Peyer's patch (tissue), 4 donors: ENCODE results near the gene RXRB. TPM values are rescaled to one million over a fixed set of nuclear protein-coding genes. Genes with fewer than 3 reads are reported as not detected.

Source experiments
- DNase-seq, 3 donors: peaks; one replicate each; pipeline ENCODE4 v3.0.0-alpha.2; 2017 to 2019
- H3K27ac ChIP-seq, 4 donors: fragments of 200-600 bp; sonication (generic); one replicate each; pipeline ENCODE4 v1.5.1; 2016 to 2019
- H3K27me3 ChIP-seq, 2 donors: fragments of 200-600 bp; sonication (generic); one replicate each; pipeline ENCODE4 v1.5.1; 2019
- H3K36me3 ChIP-seq, 3 donors: fragments of 200-600 bp; sonication (generic); one replicate each; pipeline ENCODE4 v1.5.1; 2016 to 2019
- H3K4me1 ChIP-seq, 4 donors: fragments of 200-600 bp; sonication (generic); one replicate each; pipeline ENCODE4 v1.5.1; 2016 to 2019
- H3K4me3 ChIP-seq, 4 donors: fragments of 200-600 bp; sonication (generic); 1 replicate in 3 of 4; 2 replicates in 1 of 4; pipeline ENCODE4 v1.5.1; 2016 to 2019; ENCODE audit warnings: mild to moderate bottlenecking in 1 of 4
- H3K9me3 ChIP-seq, 4 donors: fragments of 200-600 bp; sonication (generic); one replicate each; pipeline ENCODE4 v1.5.1; 2016 to 2019; ENCODE audit warnings: mild to moderate bottlenecking in 1 of 4
- CTCF ChIP-seq, 6 experiments: fragments of 450-650 bp in 4 of 6; fragments of 200-600 bp in 2 of 6; sonication (generic) in 1 of 6; IDR thresholded peaks; one replicate each; pipeline ENCODE4 v1.5.1; 2017 to 2019; ENCODE audit warnings: antibody characterized with exemption in 6 of 6, mild to moderate bottlenecking in 3 of 6, moderate library complexity in 1 of 6
- POLR2A ChIP-seq, 2 donors: fragments of 450-650 bp; IDR thresholded peaks; one replicate each; pipeline ENCODE4 v1.5.1; 2017; ENCODE audit warnings: antibody characterized with exemption in 2 of 2, mild to moderate bottlenecking in 2 of 2, moderate library complexity in 2 of 2
- total RNA-seq, 4 donors: library from RNA; depleted of rRNA; stranded (reverse); fragments of >200 nt; gene quantifications; one replicate each; pipeline ENCODE4 v1.1.0, GENCODE V29; 2016

The RXRB gene
- total RNA-seq, 4 donors from 2014 or later = 23.1 to 56.7 (median 36.6) TPM

DNA sequence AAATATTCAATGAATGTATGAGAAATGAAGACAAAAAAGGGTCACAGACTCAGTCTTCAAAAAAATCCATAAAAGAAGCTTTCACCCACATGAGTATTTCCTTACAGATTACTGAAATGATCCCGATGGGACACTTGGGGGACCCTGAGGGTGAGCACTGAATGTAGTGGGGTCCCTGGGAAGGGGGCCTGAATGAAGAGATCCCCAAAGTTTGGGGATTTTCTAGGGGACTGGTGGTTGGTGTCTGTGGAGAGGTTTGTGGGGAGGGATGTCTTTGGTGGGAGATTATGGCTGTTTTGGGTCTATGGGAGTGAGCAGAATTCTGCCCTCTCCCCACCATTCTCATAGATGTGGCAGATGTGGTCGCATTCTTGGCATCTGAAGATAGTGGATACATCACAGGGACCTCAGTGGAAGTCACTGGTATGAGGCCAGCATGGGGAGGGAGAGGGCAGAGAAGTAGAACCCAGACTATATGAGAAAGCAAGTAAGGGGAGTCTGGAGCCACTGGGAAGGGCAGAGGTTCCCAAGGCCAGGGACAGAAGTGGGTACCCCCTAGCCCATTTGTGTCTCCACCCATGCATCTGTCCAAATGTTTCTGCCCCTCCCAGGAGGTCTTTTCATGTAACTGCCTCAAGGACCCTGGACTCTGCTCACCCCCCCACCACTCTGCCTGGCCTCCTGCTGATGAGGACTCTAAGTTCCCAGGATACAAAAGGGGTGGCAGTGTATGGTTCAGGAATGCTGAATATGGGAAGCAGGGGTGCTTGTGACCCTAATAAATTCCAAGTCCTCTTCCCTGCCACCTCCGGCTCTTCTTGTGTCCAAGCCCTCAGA is 5.8 kb upstream of the RXRB start:
- Histone ChIP-seq H3K4me3 (no peak overlapping the region), H3K4me1 (peaks cover 0 to 46% (median 21%) of the 10 kb centered on the region in 4 donors), H3K27me3 (no peaks in the 10 kb centered on the region), H3K36me3 (peaks cover 0 to 31% (median 0%) of the 10 kb centered on the region in 3 donors), H3K27ac (no peak overlapping the region), H3K9me3 (no peaks in the 10 kb centered on the region)
- DNase-seq = no peak
- no peak for TF ChIP-seq POLR2A (IDR thresholded peaks at IDR 0.05)

GRCh38 chr6:33205191-33206026 is 4.9 kb upstream of the RXRB start:
- Histone ChIP-seq H3K27ac (peak overlapping the region; percentile 72 to 84 (median 77)), H3K27me3 (no peaks in the 10 kb centered on the region), H3K36me3 (peaks cover 0 to 27% (median 0%) of the 10 kb centered on the region in 3 donors), H3K9me3 (no peaks in the 10 kb centered on the region), H3K4me1 (peaks cover 0 to 46% (median 23%) of the 10 kb centered on the region in 4 donors), H3K4me3 (peak overlapping the region; percentile 74 to 84 (median 83))
- DNase-seq = no peak
- no peak for TF ChIP-seq POLR2A (IDR thresholded peaks at IDR 0.05)

GRCh38 chr6:33204415-33205190 is 4.1 kb upstream of the RXRB start, which contains the start of gene HSD17B8:
Gene HSD17B8, plus strand, starts transcription at chr6:33204655. Its CDS starts 14 bp downstream, at chr6:33204669.
- Histone ChIP-seq H3K27me3 (no peaks in the 10 kb centered on the region), H3K36me3 (peaks cover 0 to 19% (median 0%) of the 10 kb centered on the region in 3 donors), H3K27ac (peak within 1 kb of the TSS; percentile 72 to 84 (median 77)), H3K9me3 (no peaks in the 10 kb centered on the region), H3K4me3 (peak within 1 kb of the TSS; percentile 74 to 84 (median 83)), H3K4me1 (peaks cover 0 to 49% (median 24%) of the 10 kb centered on the region in 4 donors)
- TF ChIP-seq CTCF (IDR thresholded peaks at IDR 0.05) (peak in 1 of 6 experiments; percentile 6), POLR2A (IDR thresholded peaks at IDR 0.05) (peak; percentile 41 to 56)
- DNase-seq = peak; percentile 96 to 98 (median 97)

- H3K36me3 ChIP-seq = peaks cover 0 to 19% (median 0%) of the 10 kb centered on the region in 3 donors
Observed at GRCh38 chr6:33204165-33204414, 3.6 kb upstream of the RXRB start.

GRCh38 chr6:33203443-33204164 is 3.1 kb upstream of the RXRB start:
- TF ChIP-seq CTCF (IDR thresholded peaks at IDR 0.05) = no peak
- TF ChIP-seq POLR2A (IDR thresholded peaks at IDR 0.05) = no peak
- H3K27ac ChIP-seq = peak overlapping the region in 3 of 4 donors; percentile 77 to 84 (median 77)
- peaks cover 0 to 52% (median 29%) of the 10 kb centered on the region in 4 donors for H3K4me1 ChIP-seq

More at GRCh38 chr6:33204165-33204414, 3.6 kb upstream of the RXRB start:
- Histone ChIP-seq H3K27me3 (no peaks in the 10 kb centered on the region), H3K4me1 (peaks cover 0 to 52% (median 27%) of the 10 kb centered on the region in 4 donors), H3K9me3 (no peaks in the 10 kb centered on the region), H3K4me3 (peak overlapping the region in 3 of 4 donors; percentile 74 to 84 (median 84)), H3K27ac (peak overlapping the region; percentile 72 to 84 (median 77))
- TF ChIP-seq POLR2A (IDR thresholded peaks at IDR 0.05) (no peak), CTCF (IDR thresholded peaks at IDR 0.05) (no peak)
- no peak for DNase-seq

More at GRCh38 chr6:33203443-33204164, 3.1 kb upstream of the RXRB start:
- Histone ChIP-seq H3K36me3 (peaks cover 0 to 19% (median 0%) of the 10 kb centered on the region in 3 donors), H3K4me3 (no peak overlapping the region), H3K9me3 (no peaks in the 10 kb centered on the region), H3K27me3 (no peaks in the 10 kb centered on the region)
- no peak for DNase-seq
